Measurements from ENCODE around the gene SFSWAP.

GRCh38 chr12:131824450-131824849 lies 113.6 kb downstream of the SFSWAP start:
- TF ChIP-seq POLR2A (IDR thresholded peaks at IDR 0.05; ENCODE audit: borderline replicate concordance, extremely low read depth, insufficient read depth, insufficient read length) (no peak), MAX (IDR thresholded peaks at IDR 0.05) (no peak)
